A549 treated with AZD9567 at 1 μM for 4 hours (cell line): ENCODE results near the gene C19orf38. TPM values are rescaled to one million over a fixed set of nuclear protein-coding genes. Genes with fewer than 3 reads are reported as not detected.

Experiments
- total RNA-seq: library from RNA; stranded (reverse); fragments of 200-300 nt; extraction: Qiagen RNA extraction; gene quantifications from 5 replicates; pipeline ENCODE4 v1.2.3, GENCODE V29; 2022; ENCODE audit not compliant: insufficient read depth

The C19orf38 gene
- 0.10 to 0.21 TPM (median 0.15 TPM) in 4 of 5 replicates, not detected in the other for total RNA-seq

GRCh38 chr19:10848230-10848856 lies at the start of gene C19orf38:
TSS of gene C19orf38 (plus strand) at chr19:10848415. CDS start at chr19:10848509, 94 bp downstream.

GRCh38 chr19:10835754-10836478 lies 12.3 kb upstream of the C19orf38 start, which contains the start of gene TMED1:
TSS of gene TMED1 (minus strand) at chr19:10836212. CDS start at chr19:10836191, 21 bp downstream.

GRCh38 chr19:10870955-10871603 lies 22.9 kb downstream of the C19orf38 start, which contains the start of gene CARM1:
TSS of gene CARM1 (plus strand) at chr19:10871553. CDS start at chr19:10871703, 150 bp downstream.

Other genes with a start within 250 kb of the C19orf38 start
- gene SLC44A2, start 222.9 kb upstream of the C19orf38 start, total RNA-seq = 5.9 to 23.2 TPM (median 7.5 TPM) in 5 replicates
- gene ILF3, start 194.1 kb upstream of the C19orf38 start, total RNA-seq = 133 to 177 TPM (median 167 TPM) in 5 replicates
- gene QTRT1, start 147.0 kb upstream of the C19orf38 start, total RNA-seq = 34.5 to 41.7 TPM (median 37.3 TPM) in 5 replicates
- gene DNM2, start 130.3 kb upstream of the C19orf38 start, total RNA-seq = 47.4 to 60.0 TPM (median 56.2 TPM) in 5 replicates
- 30.1 to 34.4 TPM (median 32.3 TPM) in 5 replicates for gene TMED1, start 12.2 kb upstream of the C19orf38 start, total RNA-seq
- gene CARM1, start 23.1 kb downstream of the C19orf38 start, total RNA-seq = 35.4 to 49.5 TPM (median 45.5 TPM) in 5 replicates
- 8.1 to 21.5 TPM (median 19.2 TPM) in 5 replicates for gene YIPF2, start 80.2 kb downstream of the C19orf38 start, total RNA-seq
- 9.3 to 20.1 TPM (median 18.5 TPM) in 5 replicates for gene TIMM29, start 80.4 kb downstream of the C19orf38 start, total RNA-seq
- 9.4 to 11.6 TPM (median 10.2 TPM) in 5 replicates for gene SMARCA4, start 112.6 kb downstream of the C19orf38 start, total RNA-seq
- 16.4 to 33.1 TPM (median 26.7 TPM) in 5 replicates for gene LDLR, start 241.0 kb downstream of the C19orf38 start, total RNA-seq